Neural progenitor cell (in vitro differentiated cells): ENCODE data around the gene CTNNBL1.

Source experiments
- CTCF ChIP-seq: fragments of 200-600 bp; sonication (generic); IDR thresholded peaks from 2 replicates; pipeline ENCODE4 v1.5.1; 2017; ENCODE audit warnings: antibody characterized with exemption, mild to moderate bottlenecking
- EZH2 ChIP-seq: fragments of 200-600 bp; sonication (generic); IDR thresholded peaks from 2 replicates; pipeline ENCODE4 v1.6.1; 2017; ENCODE audit warnings: antibody characterized with exemption, mild to moderate bottlenecking, moderate library complexity

GRCh38 chr20:37848706-37849105 lies 154.9 kb downstream of the CTNNBL1 start:
- no peak for TF ChIP-seq CTCF
- TF ChIP-seq EZH2, result no peak
